K562 (cell line): ENCODE results near the gene RHBDF2. TPM values are rescaled to one million over a fixed set of nuclear protein-coding genes. Genes with fewer than 3 reads are reported as not detected.

Experiments used
- ATAC-seq: fragments of 200-7000 bp; cut with Tn5 transposase; 3 replicates; pipeline ENCODE4 v1.9.1; 2020; ENCODE audit warnings: moderate library complexity
- BruUV-seq: library from RNA; stranded (reverse); fragments of 400-500 nt; replicated peaks from 2 replicates; lab custom pipeline; 2021; lab: Mats Ljungman, UMichigan
- CTCF ChIA-PET: fragments of 300-600 bp; formaldehyde crosslinking; extraction: SDS; loops from one replicate; lab custom pipeline; 2021; ENCODE audit warnings: low intra/inter-chr PET ratio; lab: Yijun Ruan, JAX
- POLR2A ChIA-PET: fragments of 300-600, 350-650 bp; sonication (Branson Sonifier 250); formaldehyde crosslinking; extraction: SDS; loops from one replicate; lab custom pipeline; 2021; ENCODE audit warnings: antibody characterized with exemption, inconsistent platforms; lab: Yijun Ruan, JAX
- DNase-seq, 4 experiments: peaks; one replicate each; pipeline versions ENCODE4 v3.0.0 to v3.0.0-alpha.2; 2011 to 2018; ENCODE audit warnings: low spot score in 3 of 4, mixed read lengths in 3 of 4; ENCODE audit errors: extremely low read depth in 1 of 4
- FAIRE-seq: peaks from 2 replicates; lab custom pipeline; 2011; peaks lifted over from hg19 to GRCh38; lab: Jason Lieb, UNC
- H2AFZ ChIP-seq: 2 replicates; pipeline ENCODE4 v1.6.0; 2011; ENCODE audit warnings: low read depth, low read length, control low read depth, inconsistent platforms
- H3K27ac ChIP-seq: fragments of 200-600 bp; 3 replicates; pipeline ENCODE4 v1.8.0; 2011; ENCODE audit warnings: low read depth, mild to moderate bottlenecking, control low read depth, inconsistent platforms, low read length, moderate library complexity, mixed read lengths; ENCODE audit errors: extremely low read depth
- H3K27me3 ChIP-seq, 2 experiments: fragments of 300-600 bp in 1 of 2; 2 replicates in 1 of 2; 3 replicates in 1 of 2; pipeline versions ENCODE4 v1.6.0 to v1.8.0; 2011; ENCODE audit warnings: inconsistent platforms in 2 of 2, low read length in 2 of 2, mild to moderate bottlenecking in 1 of 2, mixed read lengths in 1 of 2, moderate library complexity in 1 of 2; ENCODE audit not compliant: control insufficient read depth in 2 of 2, insufficient read depth in 2 of 2
- H3K36me3 ChIP-seq: fragments of 300-600 bp; 3 replicates; pipeline ENCODE4 v1.8.0; 2011; ENCODE audit warnings: mild to moderate bottlenecking, low read length, inconsistent platforms; ENCODE audit not compliant: control insufficient read depth, insufficient read depth
- H3K4me1 ChIP-seq, 2 experiments: fragments of 200-600 bp in 1 of 2; replicated peaks in 1 of 2; 2 replicates in 1 of 2; 3 replicates in 1 of 2; pipeline versions ENCODE4 v1.5.1 to v1.8.0; 2011; ENCODE audit warnings: inconsistent platforms in 2 of 2, low read length in 2 of 2, mild to moderate bottlenecking in 1 of 2, mixed read lengths in 1 of 2, moderate library complexity in 1 of 2; ENCODE audit not compliant: control insufficient read depth in 2 of 2, insufficient read depth in 2 of 2
- H3K4me2 ChIP-seq: 2 replicates; pipeline ENCODE4 v1.6.1; 2011; ENCODE audit warnings: low read length, control low read depth, inconsistent platforms, mixed read lengths; ENCODE audit not compliant: insufficient read depth
- H3K4me3 ChIP-seq: fragments of 200-600 bp; sonication (generic), shearing (Covaris generic); 2 replicates; pipeline ENCODE4 v1.5.1; 2016; ENCODE audit warnings: control low read depth, inconsistent platforms
- H3K79me2 ChIP-seq: fragments of 200-600 bp; 3 replicates; pipeline ENCODE4 v1.8.0; 2011; ENCODE audit warnings: low read length, inconsistent platforms; ENCODE audit not compliant: control insufficient read depth, insufficient read depth
- H3K9ac ChIP-seq, 2 experiments: 2 replicates each; pipeline versions ENCODE4 v1.6.0 to v1.6.1; 2011; ENCODE audit warnings: low read depth in 2 of 2, low read length in 2 of 2, control low read depth in 1 of 2, inconsistent platforms in 1 of 2, mild to moderate bottlenecking in 1 of 2, mixed read lengths in 1 of 2; ENCODE audit not compliant: insufficient read depth in 1 of 2
- H3K9me1 ChIP-seq: one replicate; pipeline ENCODE4 v1.6.0; 2011; ENCODE audit warnings: inconsistent platforms, mild to moderate bottlenecking, low read length, moderate library complexity; ENCODE audit not compliant: control insufficient read depth, insufficient read depth
- H3K9me3 ChIP-seq: replicated peaks from 2 replicates; pipeline ENCODE4 v1.5.1; 2011; ENCODE audit warnings: low read depth, low read length, inconsistent platforms; ENCODE audit not compliant: control insufficient read depth, insufficient read depth
- H4K20me1 ChIP-seq: replicated peaks from 2 replicates; pipeline ENCODE4 v1.6.1; 2011; ENCODE audit warnings: low read length, inconsistent platforms, mixed read lengths; ENCODE audit not compliant: control insufficient read depth, insufficient read depth
- CBX8 ChIP-seq: fragments of 200-600 bp; sonication (generic); IDR thresholded peaks from 2 replicates; pipeline ENCODE4 v1.6.1; 2012; ENCODE audit warnings: borderline replicate concordance, mixed run types, low read depth, mild to moderate bottlenecking, moderate library complexity, mixed read lengths, low read length, control low read depth, inconsistent platforms; ENCODE audit not compliant: poor library complexity, severe bottlenecking; ENCODE audit errors: extremely low read depth
- FOXA3 ChIP-seq, 2 experiments: fragments of 450-650 bp in 1 of 2; sonication (generic) in 1 of 2; formaldehyde crosslinking; IDR thresholded peaks in 1 of 2; conservative IDR thresholded peaks in 1 of 2; 2 replicates each; pipeline versions ENCODE4 v1.4.0 to v1.8.0; 2020 to 2022; ENCODE audit warnings: mild to moderate bottlenecking in 2 of 2, missing genetic modification reagents in 1 of 2
- MAZ ChIP-seq, 2 experiments: fragments of 450-650 bp in 1 of 2; sonication (generic) in 1 of 2; formaldehyde crosslinking; IDR thresholded peaks in 1 of 2; conservative IDR thresholded peaks in 1 of 2; 2 replicates each; pipeline versions ENCODE4 v1.4.0 to v1.5.0; 2020; ENCODE audit warnings: mild to moderate bottlenecking in 1 of 2, missing genetic modification reagents in 1 of 2
- MYBL2 ChIP-seq, 2 experiments: fragments of 450-650 bp in 1 of 2; sonication (generic) in 1 of 2; formaldehyde crosslinking in 1 of 2; IDR thresholded peaks; 2 replicates each; pipeline versions ENCODE4 v1.6.1 to v1.8.1; 2017 to 2022; ENCODE audit warnings: borderline replicate concordance in 1 of 2, inconsistent platforms in 1 of 2, low read depth in 1 of 2, mild to moderate bottlenecking in 1 of 2, missing genetic modification reagents in 1 of 2, moderate library complexity in 1 of 2
- NFYB ChIP-seq: IDR thresholded peaks from 2 replicates; pipeline ENCODE4 v1.6.1; 2011; ENCODE audit warnings: mild to moderate bottlenecking, moderate library complexity; ENCODE audit not compliant: insufficient read length; ENCODE audit errors: extremely low read depth
- POLR2G ChIP-seq: fragments of 200-400 bp; formaldehyde crosslinking; IDR thresholded peaks from 2 replicates; pipeline ENCODE4 v1.6.1; 2017; ENCODE audit warnings: low read depth, mild to moderate bottlenecking, antibody characterized with exemption, low read length, moderate library complexity
- SP1 ChIP-seq: sonication (generic); formaldehyde crosslinking; IDR thresholded peaks from 2 replicates; pipeline ENCODE4 v1.8.1; 2022; ENCODE audit warnings: mild to moderate bottlenecking, missing genetic modification reagents
- SP2 ChIP-seq: IDR thresholded peaks from 2 replicates; pipeline ENCODE4 v1.6.1; 2011; ENCODE audit warnings: mild to moderate bottlenecking, low read depth, low read length, moderate library complexity; ENCODE audit not compliant: poor library complexity, severe bottlenecking; ENCODE audit errors: extremely low read depth
- SRSF1 ChIP-seq: fragments of 200-400 bp; formaldehyde crosslinking; IDR thresholded peaks from 2 replicates; pipeline ENCODE4 v1.6.1; 2017; ENCODE audit warnings: mild to moderate bottlenecking, low read depth, low read length, moderate library complexity
- SRSF3 ChIP-seq: fragments of 200-400 bp; formaldehyde crosslinking; IDR thresholded peaks from 2 replicates; pipeline ENCODE4 v1.6.1; 2016; ENCODE audit warnings: mild to moderate bottlenecking, low read length, moderate library complexity; ENCODE audit not compliant: insufficient read depth
- YBX1 ChIP-seq: fragments of 450-650 bp; IDR thresholded peaks from 2 replicates; pipeline ENCODE4 v1.7.1; 2016; ENCODE audit warnings: mild to moderate bottlenecking
- ZBTB17 ChIP-seq: fragments of 450-650 bp; formaldehyde crosslinking; IDR thresholded peaks from 2 replicates; pipeline ENCODE4 v1.4.0; 2020; ENCODE audit warnings: mild to moderate bottlenecking
- ZBTB26 ChIP-seq: fragments of 450-650 bp; formaldehyde crosslinking; IDR thresholded peaks from 2 replicates; pipeline ENCODE4 v1.4.0; 2022; ENCODE audit warnings: missing genetic modification characterization
- ZNF143 ChIP-seq: sonication (generic); formaldehyde crosslinking; IDR thresholded peaks from 2 replicates; pipeline ENCODE4 v1.9.0; 2022; ENCODE audit warnings: mild to moderate bottlenecking, missing genetic modification reagents
- ZNF175 ChIP-seq: fragments of 200-800 bp; sonication (Bioruptor generic); IDR thresholded peaks from 2 replicates; pipeline ENCODE4 v1.6.1; 2016; ENCODE audit warnings: low read depth, mild to moderate bottlenecking, missing genetic modification characterization, missing compliant biosample characterization
- ZNF197 ChIP-seq: fragments of 200-800 bp; sonication (Bioruptor generic); IDR thresholded peaks from 2 replicates; pipeline ENCODE4 v1.6.1; 2016; ENCODE audit warnings: low read depth, missing genetic modification characterization, missing compliant biosample characterization
- ZNF668 ChIP-seq: fragments of 250-450 bp; sonication (Bioruptor Pico); IDR thresholded peaks from 2 replicates; pipeline ENCODE4 v1.8.0; 2022; ENCODE audit warnings: mild to moderate bottlenecking, inconsistent platforms
- ZNF830 ChIP-seq: fragments of 250-450 bp; sonication (Bioruptor Pico); IDR thresholded peaks from 2 replicates; pipeline ENCODE4 v1.5.0; 2021; ENCODE audit warnings: mild to moderate bottlenecking
- WGBS: fragments of 100-300 bp; shearing (Covaris generic); methylation state at CpG from one replicate; pipeline ENCODE4 v1.1.6; 2016; ENCODE audit warnings: low coverage, mixed read lengths; ENCODE audit not compliant: insufficient coverage; ENCODE audit errors: missing lambda C conversion rate; 5-methylcytosine and 5-hydroxymethylcytosine counted together
- in situ Hi-C: fragments of 300-500 bp; cut with MboI; formaldehyde crosslinking; loops from 4 replicates; pipeline ENCODE4 v1.15.0; 2018; ENCODE audit warnings: inconsistent platforms, mixed read lengths
- intact Hi-C: fragments of 100-400 bp; cut with micrococcal nuclease; formaldehyde crosslinking; loops from 2 replicates; pipeline ENCODE4 v1.14.2; 2022
- polyA plus RNA-seq, 8 experiments: library from polyadenylated mRNA; depleted of rRNA in 4 of 8; stranded (reverse) in 5 of 8; unstranded in 3 of 8; fragments of >200 nt; fragmentation: Nextera tagmentation in 2 of 8; fragmentation: Illumina TruSeq in 1 of 8; extraction: Ambion mirVana in 2 of 8; extraction: Trizol in 1 of 8; gene quantifications; 2 replicates each; pipeline versions ENCODE4 v1.2.1 to v1.2.3, GENCODE V29; 2011 to 2014; ENCODE audit warnings: inconsistent platforms in 1 of 8, missing spikeins in 1 of 8
- total RNA-seq, 7 experiments: library from RNA; depleted of rRNA in 6 of 7; stranded (reverse); fragments of >200 nt in 6 of 7; fragmentation: Illumina TruSeq in 2 of 7; extraction: Trizol in 2 of 7; gene quantifications; 2 replicates each; pipeline versions ENCODE4 v1.2.1 to v1.2.3, GENCODE V29; 2011 to 2021; ENCODE audit warnings: low replicate concordance in 1 of 7
- TF ChIP-seq, protein P1 (sequence below): sonication (generic); formaldehyde crosslinking; IDR thresholded peaks from 2 replicates; pipeline ENCODE4 v1.8.0; 2022; ENCODE audit warnings: mild to moderate bottlenecking, missing genetic modification reagents

The RHBDF2 gene
- total and polyA plus RNA-seq, 9 of the 15 experiments (the other 6 are each of a cell fraction or from before 2014, with no cell fraction given) = 0.04 to 2.8 (median 1.1) TPM

DNA sequence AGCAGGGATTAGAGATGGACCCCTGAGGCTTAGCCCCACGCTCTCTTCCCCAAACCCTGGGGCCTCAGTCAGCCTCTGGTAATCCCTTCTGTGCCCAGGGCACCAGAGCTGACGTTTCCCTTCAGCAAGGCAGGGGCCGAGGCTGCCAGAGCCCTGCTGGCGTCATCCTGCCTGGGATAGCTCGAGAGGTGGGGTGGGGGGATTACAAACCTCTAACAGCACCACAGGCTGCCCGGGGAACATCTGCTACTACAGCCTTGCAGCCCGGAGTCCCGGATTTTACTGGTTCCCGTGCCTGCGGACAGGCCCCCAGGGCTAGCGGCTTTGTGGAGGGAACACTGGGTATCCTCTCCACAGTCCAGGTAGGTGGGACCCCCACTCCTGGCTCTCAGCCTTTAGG is 33.9 kb downstream of the RHBDF2 start, which contains the start of gene AANAT (continued):
- TF ChIP-seq ZNF668 (CRISPR knock-in tag) (no peak), FOXA3 (CRISPR knock-in tag; conservative IDR thresholded peaks at IDR 0.05 in 1 of 2, IDR thresholded peaks at IDR 0.05 in 1 of 2) (no peak), YBX1 (no peak), ZBTB26 (CRISPR knock-in tag) (no peak)
- TF ChIP-seq, all 486 proteins: peak for 0

DNA sequence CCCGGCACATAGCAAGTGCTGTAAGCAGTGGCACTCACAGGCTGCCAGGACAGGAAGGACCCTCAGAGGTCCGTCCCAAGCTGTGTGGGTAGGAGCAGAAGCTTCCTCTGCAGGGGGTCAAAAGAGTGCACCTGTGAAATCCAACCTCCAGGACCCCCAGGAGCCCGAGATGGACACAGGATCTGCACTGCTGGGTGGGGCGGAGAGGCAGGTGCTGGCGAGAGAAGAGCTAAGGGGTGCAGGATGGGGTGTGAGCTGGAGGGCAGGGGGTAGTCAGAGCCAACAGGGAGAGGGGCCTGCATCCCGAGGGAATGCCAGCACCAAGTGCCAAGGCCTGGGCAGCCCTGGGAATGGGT is 34.5 kb downstream of the RHBDF2 start:
- no TSS peak for BruUV-seq
- H3K79me2 ChIP-seq = no peaks in the 10 kb centered on the region
- H3K9ac ChIP-seq = 0 out of 4 replicates have a peak overlapping the region, but pooled peaks of 1 of the 2 experiments have one; percentile 37
- ChIA-PET POLR2A (no interaction called here), CTCF (interaction anchor here (0.5 to 6.9 kb wide), 3 partner anchors 39 to 81 kb away, joined by 3 to 100 read pairs (median 8); no protein-coding TSS in a partner anchor)
- no peak for ATAC-seq
- peaks cover 4 to 46% of the 10 kb centered on the region in 2 experiments; a peak in 2 of 5 replicates for H3K27me3 ChIP-seq
- intact Hi-C loops (loop anchor here (1.0 kb wide), 2 partner anchors 40 to 80 kb away; no protein-coding TSS in a partner anchor), in situ Hi-C loops (loop anchor here (5.0 kb wide), 1 partner anchor 41 kb away; no protein-coding TSS in a partner anchor)
- no peak for FAIRE-seq
- H4K20me1 ChIP-seq = 0 out of 2 replicates have a peak, but pooled peaks cover 2% of the 10 kb centered on the region
- no peaks in the 10 kb centered on the region for H3K9me3 ChIP-seq
- no peak overlapping the region for H3K27ac ChIP-seq
- peaks cover 0 to 33% of the 10 kb centered on the region in 2 experiments; a peak in 2 of 5 replicates for H3K4me1 ChIP-seq
- WGBS = 39% methylated on average over 5 of the region's 6 CpGs
- H2AFZ ChIP-seq = no peak overlapping the region
- no peak overlapping the region for H3K4me2 ChIP-seq
- no peaks in the 10 kb centered on the region for H3K36me3 ChIP-seq
- H3K9me1 ChIP-seq = no peaks in the 10 kb centered on the region
- H3K4me3 ChIP-seq = no peak overlapping the region
- DNase-seq = no peak
- TF ChIP-seq SP1 (CRISPR knock-in tag) = no peak
- TF ChIP-seq SRSF3 = no peak
- TF ChIP-seq SRSF1 = no peak
- TF ChIP-seq, protein P1, sequence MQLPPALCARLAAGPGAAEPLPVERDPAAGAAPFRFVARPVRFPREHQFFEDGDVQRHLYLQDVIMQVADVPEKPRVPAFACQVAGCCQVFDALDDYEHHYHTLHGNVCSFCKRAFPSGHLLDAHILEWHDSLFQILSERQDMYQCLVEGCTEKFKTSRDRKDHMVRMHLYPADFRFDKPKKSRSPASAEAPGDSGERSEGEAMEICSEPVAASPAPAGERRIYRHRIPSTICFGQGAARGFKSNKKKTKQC (CRISPR knock-in tag) = no peak
- no peak for TF ChIP-seq NFYB
- no peak for TF ChIP-seq SP2
- no peak for TF ChIP-seq MAZ (CRISPR knock-in tag; conservative IDR thresholded peaks at IDR 0.05 in 1 of 2, IDR thresholded peaks at IDR 0.05 in 1 of 2)
- TF ChIP-seq POLR2G = no peak
- TF ChIP-seq CBX8 = no peak
- TF ChIP-seq ZNF175 (CRISPR knock-in tag) = no peak
- TF ChIP-seq ZNF830 (CRISPR knock-in tag) = no peak
- no peak for TF ChIP-seq ZNF143 (CRISPR knock-in tag)
- TF ChIP-seq FOXA3 (CRISPR knock-in tag; conservative IDR thresholded peaks at IDR 0.05 in 1 of 2, IDR thresholded peaks at IDR 0.05 in 1 of 2) = no peak
- TF ChIP-seq ZBTB17 (CRISPR knock-in tag) = no peak
- TF ChIP-seq MYBL2 (IDR thresholded peaks at IDR 0.05; ENCODE audit: low read depth) = no peak
- no peak for TF ChIP-seq MYBL2 (CRISPR knock-in tag; IDR thresholded peaks at IDR 0.05; ENCODE audit: borderline replicate concordance)
- no peak for TF ChIP-seq ZNF197 (CRISPR knock-in tag)
